Measurements from ENCODE around the gene FILIP1L.

Gene FILIP1L

DNA sequence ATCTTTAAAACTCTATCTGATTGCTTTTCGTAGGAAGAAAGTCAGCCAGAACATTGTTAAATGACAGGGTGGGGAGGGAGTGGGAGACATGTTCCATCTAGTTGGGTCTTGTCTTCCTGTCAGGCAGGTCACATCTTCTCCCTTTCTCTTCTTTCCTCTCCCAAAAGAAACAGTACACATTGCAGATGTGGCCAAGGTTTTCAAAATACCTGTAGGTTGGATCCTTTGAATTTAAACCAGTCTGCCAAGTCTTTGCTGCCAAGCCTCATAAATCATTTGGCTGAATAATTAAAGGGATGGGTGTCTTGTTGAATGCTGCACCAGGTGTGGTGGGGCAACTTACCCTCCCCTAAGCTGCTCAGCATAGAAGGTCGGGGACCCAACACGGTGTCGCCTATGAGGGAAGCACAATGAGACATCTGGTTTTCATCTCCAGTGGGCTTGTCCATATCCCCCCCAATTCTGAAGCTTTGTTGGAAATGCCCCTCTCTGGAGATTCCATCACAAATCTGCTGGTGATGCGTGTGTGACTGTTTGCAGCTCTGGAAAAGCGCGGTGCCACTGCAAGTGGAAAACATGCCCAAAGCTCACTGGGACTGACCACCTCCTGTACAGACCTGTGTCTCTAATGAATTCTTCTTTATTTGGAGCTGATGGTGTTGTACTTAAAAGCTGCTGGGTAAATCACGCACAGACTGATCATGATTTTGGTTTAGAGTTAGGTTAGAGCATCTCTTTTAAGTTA is 112.6 kb downstream of the FILIP1L start:
- TF ChIP-seq GATA3 (IDR thresholded peaks at IDR 0.05; ENCODE audit: low read depth, low read length): no peak
- TF ChIP-seq GATA2 (IDR thresholded peaks at IDR 0.05; ENCODE audit: low read depth, low read length): no peak

DNA sequence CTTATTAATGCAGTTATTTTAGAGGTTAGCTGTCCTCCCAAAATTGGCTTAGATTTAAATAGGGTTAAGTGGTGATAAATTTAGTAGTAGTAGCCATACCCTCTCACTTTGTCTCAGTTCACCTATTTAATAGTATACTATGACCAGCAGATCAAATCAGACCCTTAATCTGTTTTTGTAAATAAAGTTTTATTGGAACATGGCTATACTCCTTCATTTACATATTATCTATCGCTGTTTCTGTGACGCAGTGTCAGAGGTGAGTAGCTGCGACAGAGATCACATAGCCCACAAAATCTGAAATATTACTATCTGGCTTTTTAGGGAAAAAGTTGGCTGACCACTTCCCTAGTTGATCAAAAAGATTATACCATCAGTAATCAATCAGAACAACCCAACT is 113.2 kb downstream of the FILIP1L start:
- no peak for TF ChIP-seq GATA2 (IDR thresholded peaks at IDR 0.05; ENCODE audit: low read depth, low read length)
- TF ChIP-seq GATA3 (IDR thresholded peaks at IDR 0.05; ENCODE audit: low read depth, low read length): no peak

DNA sequence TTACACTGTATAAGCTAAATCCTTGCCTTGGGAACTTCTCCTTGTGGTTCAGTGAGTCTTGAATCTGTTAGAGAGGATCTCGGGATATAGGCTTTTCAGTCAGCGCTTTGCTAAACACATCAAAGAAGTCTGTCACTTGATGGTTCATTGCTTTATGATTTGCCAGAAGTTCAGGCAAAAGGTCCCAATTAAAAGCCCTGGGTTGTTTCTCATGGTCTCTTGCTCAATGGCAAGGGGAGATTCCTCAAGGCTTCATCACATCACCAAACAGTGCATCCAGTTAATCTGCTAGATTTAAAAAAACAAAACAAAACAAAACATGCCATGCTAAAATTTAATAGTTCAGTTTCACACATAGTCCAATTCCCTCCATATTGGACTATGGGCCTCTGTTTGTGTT is 114.8 kb downstream of the FILIP1L start:
- TF ChIP-seq GATA2 (IDR thresholded peaks at IDR 0.05; ENCODE audit: low read depth, low read length) (no peak), GATA3 (IDR thresholded peaks at IDR 0.05; ENCODE audit: low read depth, low read length) (no peak)

DNA sequence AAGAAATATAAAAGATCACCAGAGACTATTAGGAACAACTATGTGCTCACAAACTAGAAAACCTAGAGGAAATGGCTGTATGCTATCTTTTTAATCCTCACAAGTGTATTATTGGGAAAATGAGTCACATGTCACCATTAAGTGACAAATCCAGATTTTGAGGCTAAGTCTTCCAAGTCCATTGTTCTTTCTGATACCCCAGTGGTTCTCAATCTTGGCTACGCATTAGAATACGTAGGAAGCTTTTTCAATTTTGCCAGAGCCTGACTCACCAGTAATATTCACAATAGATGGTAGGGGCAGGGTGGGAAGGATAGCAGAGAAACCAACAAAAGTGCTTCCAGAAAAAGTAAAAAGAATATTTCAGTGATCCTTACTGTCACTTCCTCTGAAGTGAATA is 117.0 kb downstream of the FILIP1L start:
- TF ChIP-seq GATA2 (IDR thresholded peaks at IDR 0.05; ENCODE audit: low read depth, low read length): no peak
- no peak for TF ChIP-seq GATA3 (IDR thresholded peaks at IDR 0.05; ENCODE audit: low read depth, low read length)

DNA sequence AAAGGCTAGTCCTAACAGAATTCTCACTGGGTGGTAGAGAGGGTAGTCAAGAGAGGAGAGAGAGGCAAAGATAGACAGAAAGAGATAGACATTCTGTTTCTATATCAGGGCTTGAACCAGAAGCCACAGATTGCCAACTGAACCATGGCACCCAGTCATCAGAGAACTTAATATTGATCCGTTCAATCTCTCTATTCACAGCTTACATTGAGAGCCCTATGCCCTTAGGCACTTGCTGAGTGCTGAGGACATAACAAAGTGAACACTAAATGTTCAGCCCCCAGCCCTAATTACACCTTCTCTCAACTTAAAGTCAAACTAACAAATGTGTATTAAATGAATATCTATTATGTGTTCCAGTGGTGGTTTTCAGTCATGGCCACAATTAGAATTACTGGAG is 124.1 kb downstream of the FILIP1L start:
- no peak for TF ChIP-seq GATA3 (IDR thresholded peaks at IDR 0.05; ENCODE audit: low read depth, low read length)
- no peak for TF ChIP-seq GATA2 (IDR thresholded peaks at IDR 0.05; ENCODE audit: low read depth, low read length)

DNA sequence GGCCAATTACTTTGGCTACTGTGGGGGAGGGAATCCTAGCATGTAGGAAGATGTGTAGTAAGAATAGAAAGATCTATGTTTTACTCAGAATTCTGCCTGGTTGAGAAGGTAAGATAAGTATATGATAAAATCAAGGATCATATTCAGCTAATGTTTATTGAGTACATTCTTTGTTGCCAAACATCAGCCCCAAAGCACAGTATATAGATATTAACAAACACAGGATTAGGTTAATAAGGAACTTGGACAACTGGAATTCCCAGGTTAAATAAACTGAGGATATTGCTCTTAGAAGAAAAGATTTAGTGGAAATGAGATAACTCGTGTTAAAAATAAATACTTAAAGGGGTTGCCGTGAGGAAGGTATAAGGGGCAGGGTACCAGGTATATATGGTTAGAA is 129.6 kb downstream of the FILIP1L start:
- TF ChIP-seq GATA3 (IDR thresholded peaks at IDR 0.05; ENCODE audit: low read depth, low read length): no peak
- no peak for TF ChIP-seq GATA2 (IDR thresholded peaks at IDR 0.05; ENCODE audit: low read depth, low read length)

DNA sequence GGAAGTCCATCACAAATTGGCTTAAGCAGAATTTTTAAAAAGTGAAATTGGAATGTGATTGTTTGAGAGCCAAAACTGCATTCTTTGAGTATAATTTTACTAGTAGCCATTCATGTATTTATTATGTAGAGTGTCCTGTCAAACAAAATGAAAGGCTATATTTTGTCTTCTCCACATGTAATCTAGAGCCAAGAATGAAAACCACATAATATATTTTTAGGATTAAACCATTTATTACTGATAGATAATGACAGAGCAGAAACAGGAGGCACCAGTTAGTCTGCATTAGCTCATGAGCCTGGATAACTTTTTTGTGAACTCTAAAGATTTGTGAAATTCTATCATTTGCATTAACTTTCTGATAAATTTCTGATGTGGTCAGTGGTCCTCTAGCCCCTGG is 130.2 kb downstream of the FILIP1L start:
- TF ChIP-seq GATA3 (IDR thresholded peaks at IDR 0.05; ENCODE audit: low read depth, low read length) (no peak), GATA2 (IDR thresholded peaks at IDR 0.05; ENCODE audit: low read depth, low read length) (no peak)

DNA sequence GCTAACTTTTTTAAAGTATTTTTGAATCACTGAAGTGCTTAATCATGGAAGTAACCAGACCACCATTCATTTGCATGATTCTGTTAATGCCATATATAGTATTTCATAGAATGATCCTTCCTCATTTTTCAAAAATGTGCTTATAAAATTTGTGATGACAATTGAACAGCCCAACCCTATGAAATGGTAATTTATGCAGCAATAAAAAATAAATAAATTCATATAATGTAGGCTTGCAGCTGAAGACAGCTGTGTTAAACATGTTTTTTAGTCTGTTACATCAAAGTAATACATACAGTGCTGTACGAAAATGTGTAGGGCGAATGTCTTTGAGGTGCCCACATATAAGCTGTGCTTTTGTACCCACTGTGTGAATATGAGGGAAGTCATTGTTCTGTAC is 131.7 kb downstream of the FILIP1L start:
- TF ChIP-seq GATA2 (IDR thresholded peaks at IDR 0.05; ENCODE audit: low read depth, low read length): no peak
- no peak for TF ChIP-seq GATA3 (IDR thresholded peaks at IDR 0.05; ENCODE audit: low read depth, low read length)

DNA sequence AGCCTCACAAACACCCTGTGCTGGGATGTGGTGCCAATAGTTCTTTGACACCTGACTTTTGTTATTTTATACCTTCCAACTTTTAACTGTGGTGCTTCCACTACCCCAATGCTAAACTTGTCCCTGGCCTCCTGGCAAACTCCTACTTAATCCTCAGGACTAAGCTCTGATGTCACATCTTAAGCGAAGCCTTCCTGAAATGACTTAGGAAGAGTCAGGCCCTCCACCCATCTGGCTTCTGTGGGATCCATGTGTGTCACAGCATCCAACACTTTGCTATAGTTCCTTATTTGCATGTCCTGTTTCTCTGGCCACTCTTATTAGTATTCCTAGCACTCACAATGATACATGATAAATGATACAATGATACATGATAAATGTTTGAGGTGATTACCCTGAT is 133.2 kb downstream of the FILIP1L start:
- no peak for TF ChIP-seq GATA2 (IDR thresholded peaks at IDR 0.05; ENCODE audit: low read depth, low read length)
- no peak for TF ChIP-seq GATA3 (IDR thresholded peaks at IDR 0.05; ENCODE audit: low read depth, low read length)

DNA sequence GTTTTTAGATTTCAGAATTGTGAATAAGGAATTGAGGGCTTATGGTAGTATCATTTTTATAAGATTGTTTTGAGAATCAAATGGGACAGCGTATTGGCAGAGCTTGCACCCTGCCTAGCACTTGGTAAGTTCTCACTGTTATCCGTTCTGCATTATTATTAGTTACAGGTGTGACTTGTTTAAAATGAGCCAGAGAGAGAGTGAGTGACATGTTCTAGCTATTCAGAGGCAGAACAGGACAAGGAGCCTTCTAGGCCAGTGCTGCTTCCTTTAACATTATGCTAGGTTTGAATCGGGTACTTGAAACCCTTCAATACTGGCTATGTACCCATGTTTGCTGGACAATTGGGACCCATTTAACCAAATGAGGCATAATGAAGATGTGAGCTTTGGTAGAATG is 133.7 kb downstream of the FILIP1L start:
- TF ChIP-seq GATA3 (IDR thresholded peaks at IDR 0.05; ENCODE audit: low read depth, low read length) (no peak), GATA2 (IDR thresholded peaks at IDR 0.05; ENCODE audit: low read depth, low read length) (no peak)

DNA sequence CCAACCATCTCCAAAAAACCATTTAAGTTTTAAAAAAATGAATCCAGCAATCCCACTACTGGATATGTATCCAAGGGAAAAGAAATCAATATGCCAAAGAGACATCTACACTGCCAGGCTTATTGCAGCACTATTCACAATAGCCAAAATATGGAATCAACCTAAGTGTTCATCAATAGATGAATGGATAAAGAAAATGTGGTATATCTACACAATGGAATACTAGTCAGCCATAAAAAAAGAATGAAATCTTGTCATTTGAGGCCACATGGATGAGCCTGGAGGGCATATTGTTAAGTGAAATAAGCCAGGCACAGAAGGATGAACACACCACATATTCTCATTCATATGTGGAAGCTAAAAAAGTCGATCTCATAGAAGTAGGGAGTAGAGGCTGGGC is 136.1 kb downstream of the FILIP1L start:
- TF ChIP-seq GATA2 (IDR thresholded peaks at IDR 0.05; ENCODE audit: low read depth, low read length) (no peak), GATA3 (IDR thresholded peaks at IDR 0.05; ENCODE audit: low read depth, low read length) (no peak)

DNA sequence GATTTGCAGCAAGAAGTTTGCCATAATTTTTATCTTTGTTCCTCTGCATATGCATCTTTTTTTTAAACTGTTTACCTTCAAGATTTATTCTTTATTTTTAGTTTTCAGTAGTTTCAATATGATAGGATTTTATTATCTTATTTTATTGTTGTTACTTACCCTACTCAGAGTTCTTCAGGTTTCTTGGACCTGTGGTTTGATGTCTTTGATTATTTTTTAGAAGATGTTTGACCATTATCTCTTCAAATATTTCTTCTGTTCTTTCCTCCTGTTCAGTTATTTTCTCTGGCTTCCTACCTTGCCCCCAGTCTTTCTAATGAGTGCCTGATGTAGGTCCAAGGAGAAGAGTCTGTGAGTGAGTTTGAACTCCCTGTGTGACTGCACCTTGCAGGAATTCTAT is 137.7 kb downstream of the FILIP1L start:
- TF ChIP-seq GATA2 (IDR thresholded peaks at IDR 0.05; ENCODE audit: low read depth, low read length) (no peak), GATA3 (IDR thresholded peaks at IDR 0.05; ENCODE audit: low read depth, low read length) (no peak)

DNA sequence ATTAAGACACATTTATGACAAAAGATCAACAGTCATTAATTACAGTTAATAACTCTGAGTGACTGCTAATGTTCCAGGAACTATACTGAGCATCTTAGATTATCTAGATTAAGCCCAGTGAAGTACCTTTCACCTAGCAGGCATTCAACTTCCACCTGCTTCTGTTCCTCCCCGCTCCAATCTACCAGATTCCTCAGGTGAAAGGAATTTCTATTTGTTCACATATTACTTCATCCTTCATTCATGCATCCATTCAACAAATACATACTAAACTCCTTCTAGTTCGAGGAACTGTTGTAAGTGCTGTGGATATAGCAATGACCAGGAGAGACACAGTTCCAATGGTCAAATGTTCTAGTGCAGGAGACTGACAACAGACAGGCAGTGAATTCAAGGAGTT is 139.3 kb downstream of the FILIP1L start:
- no peak for TF ChIP-seq GATA3 (IDR thresholded peaks at IDR 0.05; ENCODE audit: low read depth, low read length)
- no peak for TF ChIP-seq GATA2 (IDR thresholded peaks at IDR 0.05; ENCODE audit: low read depth, low read length)

DNA sequence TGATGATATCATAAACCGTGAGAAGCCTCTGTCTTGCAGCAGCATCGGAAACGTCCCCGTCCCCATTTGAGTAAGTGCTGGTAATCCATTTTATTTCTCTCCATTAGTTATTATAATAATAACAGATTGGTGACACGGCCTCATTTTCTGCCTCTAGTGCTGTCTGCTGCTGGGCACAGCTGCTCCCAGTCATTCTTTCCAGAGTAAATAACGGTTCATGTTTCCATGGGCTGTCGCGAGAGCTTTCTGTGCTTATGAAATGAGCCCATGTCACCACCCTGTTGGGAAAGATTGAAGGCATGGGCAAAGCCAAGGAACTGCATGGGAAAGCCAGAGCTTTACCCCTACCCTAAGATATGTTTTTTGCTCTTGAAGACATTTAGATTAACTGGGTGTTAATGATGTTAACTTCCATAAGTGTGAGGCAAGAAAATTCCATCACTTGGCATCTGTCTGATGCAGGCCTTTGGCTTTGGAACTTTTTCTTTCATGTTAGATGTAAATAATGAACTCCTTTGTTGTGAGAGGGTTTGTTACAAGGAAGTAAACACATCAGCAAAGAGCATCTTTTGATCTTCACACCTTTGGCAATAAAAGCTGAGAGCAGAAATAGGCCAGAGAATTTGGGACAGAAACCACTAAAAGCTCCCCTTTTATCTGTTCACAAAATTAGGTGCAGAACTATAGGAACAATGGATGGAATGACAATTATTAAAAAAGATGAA is 141.8 kb downstream of the FILIP1L start:
- TF ChIP-seq GATA3 (IDR thresholded peaks at IDR 0.05; ENCODE audit: low read depth, low read length): no peak
- TF ChIP-seq GATA2 (IDR thresholded peaks at IDR 0.05; ENCODE audit: low read depth, low read length): no peak

DNA sequence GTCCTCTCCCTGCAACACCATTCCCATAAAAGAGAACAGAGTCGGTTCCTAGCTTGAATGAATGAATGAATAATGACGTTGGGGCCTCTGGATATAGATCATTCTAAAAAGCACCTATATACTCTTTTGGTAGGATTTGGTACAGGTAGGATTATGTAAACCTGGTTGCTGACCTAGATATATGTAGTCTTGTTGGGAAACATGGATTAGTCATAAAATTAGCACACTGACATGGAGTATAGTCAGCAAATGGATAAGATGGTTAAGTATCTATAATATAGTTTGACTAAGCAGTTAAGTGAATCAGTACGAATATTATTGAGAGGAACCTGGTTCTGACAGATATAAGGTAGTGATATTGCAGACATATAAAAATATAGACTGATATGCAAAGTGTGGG is 142.5 kb downstream of the FILIP1L start:
- TF ChIP-seq GATA2 (IDR thresholded peaks at IDR 0.05; ENCODE audit: low read depth, low read length) (no peak), GATA3 (IDR thresholded peaks at IDR 0.05; ENCODE audit: low read depth, low read length) (no peak)

Data from SH-SY5Y (cell line).